ENCODE results near the gene RNF130. TPM values are rescaled to one million over a fixed set of nuclear protein-coding genes. Genes with fewer than 3 reads are reported as not detected.

The RNF130 gene
- total RNA-seq, 2 donors from 2014 or later: 83.9 to 151 TPM

- H3K36me3 ChIP-seq: no peaks in the 10 kb centered on the region
Measured at GRCh38 chr5:180109920-180110319, 38.4 kb upstream of the RNF130 start.

GRCh38 chr5:180107005-180107404, 35.4 kb upstream of the RNF130 start:
- no peak for ATAC-seq (ENCODE audit: insufficient number of reproducible peaks, low FRiP score, low read depth)
- Histone ChIP-seq H3K36me3 (no peaks in the 10 kb centered on the region), H3K4me3 (no peak overlapping the region), H3K4me1 (ENCODE audit: control insufficient read depth in 1 of 2, low read depth in 2 of 2) (no peaks in the 10 kb centered on the region), H3K27me3 (replicated peaks; ENCODE audit: insufficient read depth) (no peaks in the 10 kb centered on the region), H3K27ac (no peak overlapping the region), H3K9me3 (peaks cover 15% of the 10 kb centered on the region)
- DNase-seq (ENCODE audit: low spot score): no peak
- no peak for TF ChIP-seq CTCF (IDR thresholded peaks at IDR 0.05)

More at GRCh38 chr5:180109920-180110319, 38.4 kb upstream of the RNF130 start:
- no peak for DNase-seq (ENCODE audit: low spot score)
- H3K27me3 ChIP-seq (replicated peaks; ENCODE audit: insufficient read depth): no peaks in the 10 kb centered on the region
- no peak overlapping the region for H3K27ac ChIP-seq
- TF ChIP-seq CTCF (IDR thresholded peaks at IDR 0.05): no peak
- H3K9me3 ChIP-seq: peaks cover 15% of the 10 kb centered on the region
- H3K4me1 ChIP-seq (ENCODE audit: control insufficient read depth in 1 of 2, low read depth in 2 of 2): no peaks in the 10 kb centered on the region
- ATAC-seq (ENCODE audit: insufficient number of reproducible peaks, low FRiP score, low read depth): no peak
- no peak overlapping the region for H3K4me3 ChIP-seq

- H3K36me3 ChIP-seq: no peaks in the 10 kb centered on the region
- no peaks in the 10 kb centered on the region for H3K4me1 ChIP-seq (ENCODE audit: control insufficient read depth in 1 of 2, low read depth in 2 of 2)
- H3K4me3 ChIP-seq: no peak overlapping the region
Measured at GRCh38 chr5:180105827-180106312, 34.3 kb upstream of the RNF130 start.

GRCh38 chr5:180104168-180104530, 32.6 kb upstream of the RNF130 start:
- Histone ChIP-seq H3K4me1 (ENCODE audit: control insufficient read depth in 1 of 2, low read depth in 2 of 2) (no peaks in the 10 kb centered on the region), H3K4me3 (no peak overlapping the region), H3K9me3 (peaks cover 15% of the 10 kb centered on the region), H3K27me3 (replicated peaks; ENCODE audit: insufficient read depth) (no peaks in the 10 kb centered on the region), H3K27ac (no peak overlapping the region), H3K36me3 (no peaks in the 10 kb centered on the region)
- no peak for ATAC-seq (ENCODE audit: insufficient number of reproducible peaks, low FRiP score, low read depth)
- TF ChIP-seq CTCF (IDR thresholded peaks at IDR 0.05): no peak
- no peak for DNase-seq (ENCODE audit: low spot score)

More at GRCh38 chr5:180105827-180106312, 34.3 kb upstream of the RNF130 start:
- Histone ChIP-seq H3K27ac (no peak overlapping the region), H3K9me3 (peaks cover 15% of the 10 kb centered on the region), H3K27me3 (replicated peaks; ENCODE audit: insufficient read depth) (no peaks in the 10 kb centered on the region)
- no peak for TF ChIP-seq CTCF (IDR thresholded peaks at IDR 0.05)
- DNase-seq (ENCODE audit: low spot score) (no peak), ATAC-seq (ENCODE audit: insufficient number of reproducible peaks, low FRiP score, low read depth) (no peak)

GRCh38 chr5:180103487-180104167, 32.1 kb upstream of the RNF130 start:
- H3K27me3 ChIP-seq (replicated peaks; ENCODE audit: insufficient read depth): no peaks in the 10 kb centered on the region
- no peaks in the 10 kb centered on the region for H3K4me1 ChIP-seq (ENCODE audit: control insufficient read depth in 1 of 2, low read depth in 2 of 2)
- no peak overlapping the region for H3K27ac ChIP-seq
- DNase-seq (ENCODE audit: low spot score): no peak
- no peaks in the 10 kb centered on the region for H3K36me3 ChIP-seq
- no peak overlapping the region for H3K4me3 ChIP-seq
- peaks cover 15% of the 10 kb centered on the region for H3K9me3 ChIP-seq
- no peak for TF ChIP-seq CTCF (IDR thresholded peaks at IDR 0.05)
- no peak for ATAC-seq (ENCODE audit: insufficient number of reproducible peaks, low FRiP score, low read depth)

Measured in thoracic aorta (tissue), 2 donors.